HEK293 (cell line): ENCODE results near the gene CCL16.
"Not testable (repeated sequence)": the region's sequence is repeated elsewhere in the genome, so short reads cannot be mapped to it uniquely, and the experiment has no call there.

Experiments
- CTCF ChIA-PET: fragments of 350-600 bp; formaldehyde crosslinking; extraction: SDS; loops from one replicate; lab custom pipeline; 2021; ENCODE audit warnings: antibody characterized with exemption; lab: Yijun Ruan, JAX
- POLR2A ChIA-PET: fragments of 300-600 bp; formaldehyde crosslinking; extraction: SDS; loops from one replicate; lab custom pipeline; 2020; ENCODE audit warnings: antibody characterized with exemption, inconsistent platforms; lab: Yijun Ruan, JAX
- H3K27ac ChIP-seq: fragments of 200-500 bp; sonication (Bioruptor generic); 2 replicates; pipeline ENCODE4 v1.5.1; 2014; ENCODE audit warnings: low read depth, low read length, control low read depth, inconsistent platforms; ENCODE audit errors: extremely low read depth
- H3K36me3 ChIP-seq, 2 experiments: fragments of 200-500 bp in 1 of 2; sonication (Bioruptor generic) in 1 of 2; 1 replicate in 1 of 2; 2 replicates in 1 of 2; pipeline ENCODE4 v1.5.1; 2014 to 2017; ENCODE audit warnings: inconsistent platforms in 2 of 2, low read length in 2 of 2; ENCODE audit not compliant: control insufficient read depth in 2 of 2, insufficient read depth in 1 of 2
- H3K4me1 ChIP-seq: fragments of 200-500 bp; sonication (Bioruptor generic); 2 replicates; pipeline ENCODE4 v1.5.1; 2014; ENCODE audit warnings: mild to moderate bottlenecking, low read length, inconsistent platforms; ENCODE audit not compliant: control insufficient read depth, insufficient read depth
- H3K4me3 ChIP-seq: 2 replicates; pipeline ENCODE4 v1.5.1; 2011; ENCODE audit warnings: low read depth, mild to moderate bottlenecking, control low read depth, low read length, moderate library complexity
- H3K9me3 ChIP-seq: fragments of 200-500 bp; sonication (Bioruptor generic); 2 replicates; pipeline ENCODE4 v1.5.1; 2014; ENCODE audit warnings: low read depth, low read length, inconsistent platforms; ENCODE audit not compliant: control insufficient read depth, insufficient read depth
- BCL11A ChIP-seq: fragments of 450-650 bp; formaldehyde crosslinking; IDR thresholded peaks from 2 replicates; pipeline ENCODE4 v1.5.1; 2016; ENCODE audit warnings: low read depth, missing biosample characterization, missing genetic modification characterization
- BCL6B ChIP-seq: fragments of 450-650 bp; formaldehyde crosslinking; IDR thresholded peaks from 2 replicates; pipeline ENCODE4 v1.5.1; 2017; ENCODE audit warnings: missing biosample characterization, missing genetic modification characterization
- CTCF ChIP-seq: fragments of 450-650 bp; formaldehyde crosslinking; IDR thresholded peaks from 2 replicates; pipeline ENCODE4 v1.5.1; 2016; ENCODE audit warnings: missing biosample characterization, missing genetic modification characterization
- IKZF3 ChIP-seq: fragments of 450-650 bp; IDR thresholded peaks from 2 replicates; pipeline ENCODE4 v1.5.0; 2018; ENCODE audit warnings: missing biosample characterization, mild to moderate bottlenecking, missing genetic modification characterization, moderate library complexity
- INSM2 ChIP-seq: fragments of 450-650 bp; formaldehyde crosslinking; IDR thresholded peaks from 2 replicates; pipeline ENCODE4 v1.5.1; 2016; ENCODE audit warnings: missing biosample characterization, missing genetic modification characterization
- KLF8 ChIP-seq: fragments of 450-650 bp; formaldehyde crosslinking; IDR thresholded peaks from 2 replicates; pipeline ENCODE4 v1.5.1; 2016; ENCODE audit warnings: missing biosample characterization, missing genetic modification characterization
- MZF1 ChIP-seq: fragments of 450-650 bp; formaldehyde crosslinking; IDR thresholded peaks from 2 replicates; pipeline ENCODE4 v1.5.1; 2017; ENCODE audit warnings: missing biosample characterization, missing genetic modification characterization, borderline replicate concordance
- PRDM10 ChIP-seq: fragments of 450-650 bp; formaldehyde crosslinking; IDR thresholded peaks from 2 replicates; pipeline ENCODE4 v1.5.1; 2016; ENCODE audit warnings: missing biosample characterization, missing genetic modification characterization
- PRDM6 ChIP-seq: fragments of 450-650 bp; formaldehyde crosslinking; IDR thresholded peaks from 2 replicates; pipeline ENCODE4 v1.5.1; 2017; ENCODE audit warnings: missing biosample characterization, missing genetic modification characterization
- ZNF292 ChIP-seq: fragments of 450-650 bp; formaldehyde crosslinking; IDR thresholded peaks from 2 replicates; pipeline ENCODE4 v1.5.1; 2016; ENCODE audit warnings: low read depth, missing biosample characterization, missing genetic modification characterization, borderline replicate concordance
- ZNF514 ChIP-seq: fragments of 450-650 bp; formaldehyde crosslinking; IDR thresholded peaks from 2 replicates; pipeline ENCODE4 v1.5.1; 2016; ENCODE audit warnings: missing biosample characterization, missing genetic modification characterization
- ZNF626 ChIP-seq: fragments of 450-650 bp; sonication (Bioruptor Pico); formaldehyde crosslinking; IDR thresholded peaks from 2 replicates; pipeline ENCODE4 v1.5.1; 2018; ENCODE audit warnings: missing biosample characterization, missing genetic modification characterization, inconsistent platforms
- ZNF645 ChIP-seq: fragments of 450-650 bp; formaldehyde crosslinking; IDR thresholded peaks from 2 replicates; pipeline ENCODE4; 2016; ENCODE audit warnings: missing biosample characterization, missing genetic modification characterization
- ZSCAN18 ChIP-seq: fragments of 450-650 bp; formaldehyde crosslinking; IDR thresholded peaks from 2 replicates; pipeline ENCODE4 v1.5.1; 2016; ENCODE audit warnings: missing biosample characterization, missing genetic modification characterization
- ZSCAN4 ChIP-seq: fragments of 450-650 bp; formaldehyde crosslinking; IDR thresholded peaks from 2 replicates; pipeline ENCODE4 v1.5.1; 2017; ENCODE audit warnings: missing biosample characterization, missing genetic modification characterization
- ZSCAN5A ChIP-seq: fragments of 450-650 bp; formaldehyde crosslinking; IDR thresholded peaks from 2 replicates; pipeline ENCODE4 v1.5.1; 2016; ENCODE audit warnings: missing biosample characterization, missing genetic modification characterization
- ZXDB ChIP-seq: fragments of 450-650 bp; formaldehyde crosslinking; IDR thresholded peaks from 2 replicates; pipeline ENCODE4 v1.5.1; 2016; ENCODE audit warnings: missing biosample characterization, missing genetic modification characterization

The CCL16 gene

GRCh38 chr17:35938492-35938891, 42.8 kb downstream of the CCL16 start:
- H3K9me3 ChIP-seq, H3K36me3 ChIP-seq, H3K27ac ChIP-seq, H3K4me3 ChIP-seq, H3K4me1 ChIP-seq, POLR2A ChIA-PET: not testable (repeated sequence)
- CTCF ChIA-PET, result interaction anchor here (1.1 to 2.8 kb wide), 2 partner anchors 10 to 87 kb away, joined by 5 to 8 read pairs; no protein-coding TSS in a partner anchor
- peak; percentile 75 for TF ChIP-seq PRDM10 (tag by site-specific recombination)

- no peak overlapping the region for H3K4me3 ChIP-seq
- peaks cover under 1% of the 10 kb centered on the region; the same call in 1 of the 2 replicates for H3K4me1 ChIP-seq
- TF ChIP-seq CTCF, result no peak
- no peak for TF ChIP-seq ZSCAN4
- no peak for TF ChIP-seq PRDM6
- no peak for TF ChIP-seq MZF1 (tag by site-specific recombination)
- no peak for TF ChIP-seq BCL6B (tag by site-specific recombination)
- no peak for TF ChIP-seq ZNF626 (tag by site-specific recombination)
- no peak for TF ChIP-seq ZNF514 (tag by site-specific recombination)
- TF ChIP-seq ZSCAN5A (tag by site-specific recombination), result no peak
- TF ChIP-seq BCL11A (tag by site-specific recombination), result no peak
- no peak for TF ChIP-seq ZSCAN18
- TF ChIP-seq ZNF292 (tag by site-specific recombination), result no peak
- no peak for TF ChIP-seq KLF8 (tag by site-specific recombination)
- TF ChIP-seq ZNF645 (tag by site-specific recombination), result no peak
- TF ChIP-seq INSM2 (tag by site-specific recombination), result no peak
- TF ChIP-seq ZXDB (tag by site-specific recombination), result no peak
- no peak for TF ChIP-seq IKZF3
- POLR2A ChIA-PET, result no interaction called here
- H3K27ac ChIP-seq, result no peak overlapping the region
- H3K9me3 ChIP-seq, result no peaks in the 10 kb centered on the region
- CTCF ChIA-PET, result no interaction called here
- H3K36me3 ChIP-seq, result no peaks in the 10 kb centered on the region
These were observed 45.2 kb downstream of the CCL16 start for GRCh38 chr17:35936063-35936462.
